Nephron progenitor cell (in vitro differentiated cells): ENCODE measurements around the gene RRP36.

Source experiments
- DNase-seq: peaks from one replicate; pipeline ENCODE4 v3.0.0; 2021
- H3K27ac Mint-ChIP-seq: 2 replicates; pipeline ENCODE4 v1.8.0; 2021; ENCODE audit warnings: mild to moderate bottlenecking, moderate library complexity, mixed read lengths
- H3K27me3 Mint-ChIP-seq: 2 replicates; pipeline ENCODE4 v1.8.0; 2021; ENCODE audit warnings: mild to moderate bottlenecking, low read depth, mixed read lengths; ENCODE audit not compliant: poor library complexity
- H3K36me3 Mint-ChIP-seq: 2 replicates; pipeline ENCODE4 v1.8.0; 2021; ENCODE audit warnings: low read depth, mixed read lengths
- H3K4me1 Mint-ChIP-seq: 2 replicates; pipeline ENCODE4 v1.8.0; 2021; ENCODE audit warnings: mixed read lengths
- H3K4me3 Mint-ChIP-seq: 2 replicates; pipeline ENCODE4 v1.8.0; 2021; ENCODE audit warnings: mild to moderate bottlenecking, moderate library complexity, mixed read lengths
- H3K9me3 Mint-ChIP-seq: 2 replicates; pipeline ENCODE4 v1.8.0; 2021; ENCODE audit warnings: mild to moderate bottlenecking, moderate library complexity, mixed read lengths
- CTCF ChIP-seq: fragments of 200-600 bp; sonication (generic); IDR thresholded peaks from 2 replicates; pipeline ENCODE4 v1.5.0; 2021; ENCODE audit warnings: antibody characterized with exemption

RRP36 gene

DNA sequence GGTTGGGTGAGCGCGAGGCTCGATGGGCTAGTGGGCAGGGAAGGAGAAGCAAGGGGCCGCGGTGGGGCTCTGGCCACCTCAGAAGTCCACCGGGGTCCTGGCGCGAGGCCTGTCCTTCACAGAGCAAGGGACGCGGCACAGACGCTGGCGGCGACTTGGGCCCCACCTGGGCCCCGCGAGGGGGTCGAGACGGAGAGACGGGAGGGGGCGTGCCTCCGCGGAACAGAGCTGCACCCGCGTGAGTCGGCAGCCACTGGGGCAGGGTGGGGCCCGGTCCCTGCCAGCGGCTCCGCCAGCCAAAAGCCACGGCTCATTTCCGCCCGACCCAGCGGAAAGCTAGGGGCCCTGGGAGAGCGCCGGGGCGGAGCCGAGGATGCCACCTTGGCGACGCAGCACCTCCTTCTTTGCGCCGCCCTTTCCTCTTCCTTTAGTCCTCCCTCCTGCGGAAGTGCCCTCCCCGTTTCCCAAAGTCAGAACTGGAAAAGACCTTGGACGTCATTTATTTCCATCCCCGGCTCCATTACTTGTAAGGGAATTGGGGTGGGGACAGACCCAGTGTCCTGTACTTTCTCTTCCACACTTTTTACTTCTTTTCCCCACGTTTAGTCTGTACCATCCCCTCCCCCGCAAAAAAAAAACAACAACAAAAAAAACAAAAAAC lies 32.3 kb downstream of the RRP36 start, which contains the start of gene CUL7:
Gene CUL7, minus strand, starts transcription at position 307 of the 661 bp plus-strand sequence. CDS start 1,063 bp downstream, outside the sequence.
- Mint-ChIP-seq H3K4me3 (peak within 1 kb of the TSS; percentile 96), H3K27ac (peak within 1 kb of the TSS; percentile 98), H3K36me3 (peaks cover 57% of the 10 kb centered on the region), H3K9me3 (no peaks in the 10 kb centered on the region), H3K4me1 (peaks cover 48% of the 10 kb centered on the region), H3K27me3 (no peaks in the 10 kb centered on the region)
- TF ChIP-seq CTCF: no peak
- DNase-seq: peak; percentile 85

GRCh38 chr6:43054206-43054943 lies 33.0 kb downstream of the RRP36 start:
- H3K27me3 Mint-ChIP-seq: no peaks in the 10 kb centered on the region

DNA sequence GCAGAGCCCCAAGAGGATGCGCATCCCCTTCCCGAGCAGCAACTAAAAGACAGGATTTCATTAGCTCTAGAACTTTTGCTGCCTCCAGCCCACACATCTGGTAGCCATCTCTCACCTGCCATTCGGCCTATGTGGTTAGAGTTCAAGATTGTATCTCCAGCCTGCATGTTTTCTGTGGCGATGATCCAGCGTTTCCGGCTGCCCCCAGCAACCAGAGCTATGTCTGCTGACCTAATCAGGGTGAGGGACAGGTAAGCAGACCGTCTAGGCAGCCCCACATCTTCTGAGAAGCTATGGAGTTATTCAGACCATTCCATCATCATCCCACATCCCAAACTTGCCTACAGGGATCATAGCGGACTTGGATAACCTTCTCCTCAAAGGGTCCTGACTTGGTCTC lies 34.5 kb downstream of the RRP36 start:
- H3K4me3 Mint-ChIP-seq: no peak overlapping the region

More at GRCh38 chr6:43054206-43054943, 33.0 kb downstream of the RRP36 start:
- H3K4me1 Mint-ChIP-seq: peaks cover 54% of the 10 kb centered on the region
- peak overlapping the region; percentile 96 for H3K4me3 Mint-ChIP-seq
- no peak for TF ChIP-seq CTCF
- DNase-seq: no peak
- H3K9me3 Mint-ChIP-seq: no peaks in the 10 kb centered on the region
- H3K27ac Mint-ChIP-seq: peak overlapping the region; percentile 98
- peaks cover 53% of the 10 kb centered on the region for H3K36me3 Mint-ChIP-seq

GRCh38 chr6:43058531-43058930 lies 37.1 kb downstream of the RRP36 start:
- Mint-ChIP-seq H3K36me3 (peaks cover 36% of the 10 kb centered on the region), H3K27ac (peak overlapping the region; percentile 99), H3K9me3 (no peaks in the 10 kb centered on the region), H3K4me3 (peak overlapping the region; percentile 95), H3K27me3 (no peaks in the 10 kb centered on the region), H3K4me1 (peaks cover 42% of the 10 kb centered on the region)
- DNase-seq: no peak
- no peak for TF ChIP-seq CTCF

More for the DNA sequence above, 34.5 kb downstream of the RRP36 start:
- Mint-ChIP-seq H3K36me3 (peaks cover 37% of the 10 kb centered on the region), H3K27me3 (no peaks in the 10 kb centered on the region), H3K27ac (peak overlapping the region; percentile 58), H3K9me3 (no peaks in the 10 kb centered on the region), H3K4me1 (peaks cover 56% of the 10 kb centered on the region)
- no peak for TF ChIP-seq CTCF
- no peak for DNase-seq

GRCh38 chr6:43059168-43060033 lies 38.0 kb downstream of the RRP36 start, which contains the start of the genes KLC4 and MRPL2:
Gene KLC4 (plus strand): TSS chr6:43059631. CDS start chr6:43061336, 1,705 bp downstream.
Gene MRPL2 (minus strand): TSS chr6:43059434. CDS start chr6:43059381, 53 bp downstream.
- Mint-ChIP-seq H3K27me3 (no peaks in the 10 kb centered on the region), H3K27ac (peak within 1 kb of the TSS; percentile 99), H3K9me3 (no peaks in the 10 kb centered on the region), H3K4me1 (peaks cover 35% of the 10 kb centered on the region), H3K36me3 (peaks cover 36% of the 10 kb centered on the region), H3K4me3 (peak within 1 kb of the TSS; percentile 95)
- DNase-seq: peak; percentile 96
- TF ChIP-seq CTCF: no peak
